Loucy (cell line): Measurements from ENCODE around the gene RBBP9.

Experiments
- H2AFZ ChIP-seq: fragments of 200-600 bp; sonication (generic); 2 replicates; pipeline ENCODE4 v1.6.0; 2016; ENCODE audit warnings: antibody characterized with exemption, mild to moderate bottlenecking, low read length, moderate library complexity
- H3F3A ChIP-seq: fragments of 200-600 bp; 2 replicates; pipeline ENCODE4 v1.6.0; 2016; ENCODE audit warnings: antibody characterized with exemption, low read depth, mild to moderate bottlenecking
- H3K27me3 ChIP-seq: fragments of 200-600 bp; sonication (generic); 2 replicates; pipeline ENCODE4 v1.6.1; 2014; ENCODE audit warnings: low read length, mild to moderate bottlenecking; ENCODE audit not compliant: insufficient read depth, poor library complexity, severe bottlenecking
- H3K36me3 ChIP-seq: fragments of 200-600 bp; sonication (generic); 2 replicates; pipeline ENCODE4 v1.6.1; 2016; ENCODE audit warnings: low read length; ENCODE audit not compliant: insufficient read depth
- H3K4me1 ChIP-seq: fragments of 200-600 bp; sonication (generic); 2 replicates; pipeline ENCODE4 v1.5.1; 2014; ENCODE audit warnings: low read length, mild to moderate bottlenecking; ENCODE audit not compliant: insufficient read depth, poor library complexity, severe bottlenecking
- H3K4me2 ChIP-seq: fragments of 200-600 bp; sonication (generic); 2 replicates; pipeline ENCODE4 v1.6.0; 2014; ENCODE audit warnings: antibody characterized with exemption, low read length, low read depth, mild to moderate bottlenecking; ENCODE audit not compliant: poor library complexity, severe bottlenecking
- H3K4me3 ChIP-seq: fragments of 200-600 bp; sonication (generic); 2 replicates; pipeline ENCODE4 v1.5.1; 2014; ENCODE audit warnings: low read length, mild to moderate bottlenecking, mixed read lengths; ENCODE audit not compliant: poor library complexity, severe bottlenecking
- H3K79me2 ChIP-seq: fragments of 200-600 bp; sonication (generic); 2 replicates; pipeline ENCODE4 v1.6.1; 2014; ENCODE audit warnings: low read length; ENCODE audit not compliant: insufficient read depth
- H3K9ac ChIP-seq: fragments of 200-600 bp; sonication (generic); 2 replicates; pipeline ENCODE4 v1.6.0; 2014; ENCODE audit warnings: mild to moderate bottlenecking, low read depth, low read length, moderate library complexity; ENCODE audit not compliant: poor library complexity, severe bottlenecking
- H3K9me2 ChIP-seq: fragments of 200-600 bp; sonication (generic); replicated peaks from 2 replicates; pipeline ENCODE4 v1.6.1; 2016; ENCODE audit warnings: low read depth, low read length, mixed read lengths
- H3K9me3 ChIP-seq: fragments of 200-600 bp; sonication (generic); 2 replicates; pipeline ENCODE4 v1.6.1; 2014; ENCODE audit warnings: mild to moderate bottlenecking, antibody characterized with exemption, low read length, low read depth; ENCODE audit not compliant: insufficient read depth
- H4K20me1 ChIP-seq: fragments of 200-600 bp; sonication (generic); 2 replicates; pipeline ENCODE4 v1.6.0; 2014; ENCODE audit warnings: antibody characterized with exemption, low read length, mild to moderate bottlenecking; ENCODE audit not compliant: insufficient read depth, poor library complexity, severe bottlenecking
- CTCF ChIP-seq: fragments of 200-600 bp; sonication (generic); conservative IDR thresholded peaks from 2 replicates; pipeline ENCODE4 v1.5.1; 2014; ENCODE audit warnings: mild to moderate bottlenecking, antibody characterized with exemption, low read length
- EZH2phosphoT487 ChIP-seq: fragments of 200-600 bp; IDR thresholded peaks from 2 replicates; pipeline ENCODE4 v1.6.1; 2018; ENCODE audit warnings: antibody characterized with exemption, mild to moderate bottlenecking, moderate library complexity, borderline replicate concordance

RBBP9 gene

GRCh38 chr20:18533491-18533890 lies 36.5 kb upstream of the RBBP9 start:
- Histone ChIP-seq H3F3A (no peaks in the 10 kb centered on the region), H2AFZ (no peak overlapping the region), H3K4me2 (no peak overlapping the region), H3K79me2 (no peaks in the 10 kb centered on the region), H3K9me2 (no peaks in the 10 kb centered on the region), H3K4me3 (no peak overlapping the region), H4K20me1 (no peaks in the 10 kb centered on the region), H3K36me3 (peaks cover 76% of the 10 kb centered on the region; the same call in 1 of the 2 replicates), H3K9me3 (no peaks in the 10 kb centered on the region), H3K9ac (no peak overlapping the region), H3K27me3 (no peaks in the 10 kb centered on the region), H3K4me1 (no peaks in the 10 kb centered on the region)
- TF ChIP-seq CTCF (no peak), EZH2phosphoT487 (no peak)

- H3K4me2 ChIP-seq = no peak overlapping the region
- no peaks in the 10 kb centered on the region for H3K9me2 ChIP-seq
- TF ChIP-seq EZH2phosphoT487 (no peak), CTCF (no peak)
- no peak overlapping the region for H3K9ac ChIP-seq
- H3K9me3 ChIP-seq = no peaks in the 10 kb centered on the region
- peaks cover 83% of the 10 kb centered on the region; the same call in 1 of the 2 replicates for H3K36me3 ChIP-seq
- H3K27me3 ChIP-seq = no peaks in the 10 kb centered on the region
- H3F3A ChIP-seq = no peaks in the 10 kb centered on the region
- H3K4me3 ChIP-seq = no peak overlapping the region
- no peaks in the 10 kb centered on the region for H3K79me2 ChIP-seq
- H2AFZ ChIP-seq = no peak overlapping the region
- H3K4me1 ChIP-seq = no peaks in the 10 kb centered on the region
- H4K20me1 ChIP-seq = no peaks in the 10 kb centered on the region
Measured at GRCh38 chr20:18532626-18533025, 35.6 kb upstream of the RBBP9 start.

GRCh38 chr20:18529041-18529440 lies 32.0 kb upstream of the RBBP9 start:
- H3K4me3 ChIP-seq = no peak overlapping the region
- H3K9me2 ChIP-seq = no peaks in the 10 kb centered on the region
- TF ChIP-seq EZH2phosphoT487 (no peak), CTCF (no peak)
- H3K9me3 ChIP-seq = no peaks in the 10 kb centered on the region
- H3F3A ChIP-seq = no peaks in the 10 kb centered on the region
- no peak overlapping the region for H3K9ac ChIP-seq
- peaks cover 93% of the 10 kb centered on the region for H3K36me3 ChIP-seq
- no peaks in the 10 kb centered on the region for H4K20me1 ChIP-seq
- H3K79me2 ChIP-seq = no peaks in the 10 kb centered on the region
- H2AFZ ChIP-seq = no peak overlapping the region
- no peak overlapping the region for H3K4me2 ChIP-seq
- no peaks in the 10 kb centered on the region for H3K4me1 ChIP-seq
- no peaks in the 10 kb centered on the region for H3K27me3 ChIP-seq
